Adrenal gland (tissue), 5 donors: ENCODE results near the gene DIP2A.

Source experiments
- POLR2A ChIP-seq, 2 donors: fragments of 450-650 bp; IDR thresholded peaks; one replicate each; pipeline ENCODE4 v1.6.1; 2017; ENCODE audit warnings: antibody characterized with exemption in 2 of 2, mild to moderate bottlenecking in 2 of 2, moderate library complexity in 1 of 2
- TF ChIP-seq, protein P1 (sequence below), 6 experiments: fragments of 450-650 bp in 4 of 6; fragments of 200-600 bp in 2 of 6; sonication (generic) in 1 of 6; IDR thresholded peaks; 1 replicate in 5 of 6; 2 replicates in 1 of 6; pipeline versions ENCODE4 v1.5.1 to v1.8.0; 2016 to 2021; ENCODE audit warnings: antibody characterized with exemption in 6 of 6, mild to moderate bottlenecking in 2 of 6, moderate library complexity in 1 of 6
- donor health status: DM: no; HTN: no; CAD: no.

DNA sequence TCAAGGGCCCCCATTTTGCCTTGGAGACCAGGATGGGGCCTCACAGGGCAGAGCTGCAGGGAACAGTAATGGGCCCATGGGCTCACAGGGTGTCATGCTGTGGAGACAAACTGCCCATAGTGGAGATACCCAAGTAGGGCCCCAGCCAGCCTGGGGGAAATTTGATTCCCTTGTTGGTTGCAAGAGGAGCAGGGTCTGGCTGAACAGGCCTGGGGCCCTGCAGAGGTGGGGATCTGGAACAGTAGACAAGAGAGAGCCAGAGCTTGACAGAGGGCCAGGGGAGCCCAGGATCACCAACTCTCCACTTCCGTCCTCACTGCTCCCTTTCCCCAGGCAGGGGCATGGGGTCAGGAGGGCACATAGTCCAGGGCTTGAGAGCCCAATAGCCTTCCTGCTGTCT, 137.5 kb downstream of the DIP2A start:
- TF ChIP-seq, protein P1, sequence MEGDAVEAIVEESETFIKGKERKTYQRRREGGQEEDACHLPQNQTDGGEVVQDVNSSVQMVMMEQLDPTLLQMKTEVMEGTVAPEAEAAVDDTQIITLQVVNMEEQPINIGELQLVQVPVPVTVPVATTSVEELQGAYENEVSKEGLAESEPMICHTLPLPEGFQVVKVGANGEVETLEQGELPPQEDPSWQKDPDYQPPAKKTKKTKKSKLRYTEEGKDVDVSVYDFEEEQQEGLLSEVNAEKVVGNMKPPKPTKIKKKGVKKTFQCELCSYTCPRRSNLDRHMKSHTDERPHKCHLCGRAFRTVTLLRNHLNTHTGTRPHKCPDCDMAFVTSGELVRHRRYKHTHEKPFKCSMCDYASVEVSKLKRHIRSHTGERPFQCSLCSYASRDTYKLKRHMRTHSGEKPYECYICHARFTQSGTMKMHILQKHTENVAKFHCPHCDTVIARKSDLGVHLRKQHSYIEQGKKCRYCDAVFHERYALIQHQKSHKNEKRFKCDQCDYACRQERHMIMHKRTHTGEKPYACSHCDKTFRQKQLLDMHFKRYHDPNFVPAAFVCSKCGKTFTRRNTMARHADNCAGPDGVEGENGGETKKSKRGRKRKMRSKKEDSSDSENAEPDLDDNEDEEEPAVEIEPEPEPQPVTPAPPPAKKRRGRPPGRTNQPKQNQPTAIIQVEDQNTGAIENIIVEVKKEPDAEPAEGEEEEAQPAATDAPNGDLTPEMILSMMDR (IDR thresholded peaks at IDR 0.05): no peak
- TF ChIP-seq POLR2A (IDR thresholded peaks at IDR 0.05): no peak
